Fibroblast of skin of scalp (primary cell): ENCODE data around the gene FGD2.
"Not testable (repeated sequence)": the region's sequence is repeated elsewhere in the genome, so short reads cannot be mapped to it uniquely, and the experiment has no call there.

Experiments
- DNase-seq: peaks from one replicate; pipeline ENCODE4 v3.0.0-alpha.2; 2013

The FGD2 gene

DNA sequence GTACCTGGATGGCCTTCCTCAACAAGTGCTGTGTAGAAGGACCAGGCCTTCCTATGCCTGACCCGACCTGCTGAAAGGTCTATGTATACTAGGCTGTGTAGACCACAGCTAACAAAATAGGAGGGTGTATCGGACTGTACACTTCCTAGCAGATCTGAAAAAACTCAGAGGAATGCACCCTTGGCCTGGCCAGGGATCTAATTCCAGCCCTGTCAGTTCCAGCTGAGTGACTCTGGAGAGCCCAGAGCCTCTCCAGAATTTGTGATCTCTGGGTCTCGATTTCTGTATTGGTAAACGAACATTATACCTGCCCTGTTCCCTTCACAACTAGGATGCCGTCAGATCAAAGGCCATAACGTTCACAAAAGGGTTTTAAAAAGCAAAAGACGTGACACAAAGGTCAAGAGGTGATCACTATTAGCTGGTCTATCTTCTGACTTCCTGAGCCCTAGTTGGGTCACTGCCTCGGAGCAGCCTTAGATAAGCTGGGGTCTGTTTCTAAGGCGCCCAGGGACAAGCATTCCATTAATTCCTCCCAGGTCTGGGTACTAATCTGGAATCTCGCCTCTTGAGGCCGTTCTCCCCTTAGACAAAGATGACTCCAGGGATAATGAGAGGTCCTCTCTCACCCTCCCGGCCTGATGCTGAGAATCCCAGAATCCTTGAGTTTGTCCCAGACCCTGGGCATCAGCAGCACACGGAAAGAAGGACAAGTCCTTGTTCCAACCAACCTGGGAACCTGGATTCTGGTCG lies 33.4 kb upstream of the FGD2 start:
- DNase-seq = no peak

DNA sequence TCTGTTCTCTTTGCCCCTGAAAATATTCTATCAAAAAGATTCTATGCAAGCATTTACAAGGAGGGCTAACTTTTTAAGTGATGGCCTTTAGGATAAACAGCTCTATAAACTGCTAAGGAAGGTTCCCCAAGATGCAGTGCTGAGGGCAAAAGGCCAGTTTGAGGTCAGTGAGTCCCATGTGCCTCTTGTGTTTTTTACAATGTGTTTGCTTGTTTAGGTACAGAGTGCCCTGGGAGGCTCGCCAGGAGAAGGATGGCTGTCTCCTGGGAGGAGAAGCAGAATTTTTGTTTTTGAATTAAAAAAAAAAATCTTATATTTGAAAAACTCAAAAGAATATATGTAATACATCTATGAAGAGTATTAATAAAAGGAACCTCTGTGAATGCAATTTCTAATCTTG lies 32.3 kb upstream of the FGD2 start:
- DNase-seq = no peak

DNA sequence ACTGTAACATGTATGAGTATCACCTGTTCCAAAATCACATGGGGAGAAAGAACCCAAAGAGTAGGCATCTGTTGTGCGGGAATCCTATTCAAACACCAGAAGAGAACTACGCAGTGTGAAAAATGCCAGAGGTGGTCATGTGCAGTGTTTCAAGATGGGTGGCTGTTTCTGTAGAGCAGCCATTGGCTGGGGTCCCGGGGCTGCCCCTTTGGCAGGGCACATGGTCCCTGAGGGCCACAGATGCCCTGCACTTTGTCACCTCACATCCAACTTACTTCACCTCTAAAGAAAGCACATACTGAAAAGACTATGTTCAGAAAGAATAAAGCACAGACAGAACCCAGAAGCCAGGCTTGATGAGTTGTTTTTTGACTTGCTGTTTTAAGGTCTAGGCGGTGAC lies 31.8 kb upstream of the FGD2 start:
- DNase-seq = no peak

DNA sequence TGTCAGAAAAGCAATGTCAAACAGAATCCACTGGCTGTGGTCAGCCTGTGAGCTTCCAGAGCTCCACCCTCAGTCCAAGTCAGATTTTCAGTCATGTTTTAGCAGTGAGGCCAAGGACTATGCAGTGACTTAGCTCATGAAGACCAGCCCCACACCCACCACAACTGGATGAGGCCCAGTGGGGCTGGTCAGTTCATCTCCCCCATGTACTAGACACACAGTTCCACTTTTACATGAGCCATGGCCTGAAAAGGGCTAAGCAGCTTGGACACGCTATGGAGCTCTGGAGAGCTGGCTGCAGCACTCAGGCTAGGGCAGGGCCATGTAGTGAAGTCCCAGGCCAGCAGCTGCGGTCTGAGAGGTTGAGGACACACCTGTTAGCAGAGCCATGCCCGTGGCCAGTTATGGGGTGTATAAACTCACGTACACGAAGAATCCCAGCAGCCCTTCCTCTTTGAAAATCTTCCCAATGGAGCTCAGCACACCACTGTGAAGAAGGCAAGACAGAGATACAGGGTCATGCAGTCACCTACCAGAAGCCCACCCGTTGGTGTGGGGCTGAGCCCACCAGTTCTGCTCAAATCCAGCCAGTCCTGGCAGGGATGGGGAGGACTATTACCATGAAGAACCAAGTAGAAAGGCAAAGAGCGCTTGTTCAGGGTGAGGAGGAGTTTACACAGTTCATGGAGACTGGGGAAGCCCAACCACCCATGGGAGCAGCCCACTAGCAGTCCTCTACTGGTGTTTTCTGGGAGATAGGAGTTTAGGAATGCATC lies 30.0 kb upstream of the FGD2 start:
- no peak for DNase-seq

GRCh38 chr6:36976007-36976264 lies 29.5 kb upstream of the FGD2 start:
- DNase-seq = no peak

DNA sequence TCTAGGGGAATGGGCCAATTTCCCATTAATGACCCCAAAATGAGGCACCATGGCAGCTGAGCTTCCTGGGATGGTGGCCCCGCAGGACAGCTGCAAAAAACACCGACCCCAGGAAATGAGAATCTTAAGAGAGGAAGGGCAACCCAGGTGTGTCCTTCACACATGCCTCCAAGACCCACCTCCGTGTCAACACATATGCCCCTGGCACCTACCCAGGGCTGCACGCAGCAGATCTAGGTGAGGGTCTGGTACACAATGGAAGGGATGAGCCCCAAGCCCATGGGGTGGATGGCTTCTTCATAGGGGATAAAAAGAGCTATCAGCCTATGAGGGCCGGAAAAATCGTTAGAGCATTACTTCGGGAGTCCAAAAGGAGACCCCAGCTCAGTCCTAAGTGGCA lies 28.9 kb upstream of the FGD2 start:
- no peak for DNase-seq

DNA sequence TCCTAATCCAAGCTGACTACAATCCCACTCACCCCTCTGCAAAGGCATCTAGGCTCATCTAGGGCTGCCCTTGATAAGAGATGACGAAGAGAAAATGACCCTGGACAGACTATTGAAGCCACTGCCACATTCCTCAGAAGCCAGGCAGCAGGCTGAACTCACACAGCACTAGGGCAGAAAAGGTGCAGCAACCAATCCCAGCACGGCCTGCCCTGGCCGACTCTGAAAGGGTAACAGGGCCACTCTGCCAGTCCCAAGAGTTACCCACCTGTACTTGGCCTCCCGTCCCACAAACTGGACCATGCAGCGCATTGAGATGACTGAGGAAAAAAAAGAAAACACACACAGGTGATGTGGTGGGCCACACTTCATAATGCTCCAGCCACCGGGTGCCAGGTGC lies 28.5 kb upstream of the FGD2 start:
- no peak for DNase-seq

- peak; percentile 9 for DNase-seq
These were observed 27.9 kb upstream of the FGD2 start for GRCh38 chr6:36977470-36977941.

DNA sequence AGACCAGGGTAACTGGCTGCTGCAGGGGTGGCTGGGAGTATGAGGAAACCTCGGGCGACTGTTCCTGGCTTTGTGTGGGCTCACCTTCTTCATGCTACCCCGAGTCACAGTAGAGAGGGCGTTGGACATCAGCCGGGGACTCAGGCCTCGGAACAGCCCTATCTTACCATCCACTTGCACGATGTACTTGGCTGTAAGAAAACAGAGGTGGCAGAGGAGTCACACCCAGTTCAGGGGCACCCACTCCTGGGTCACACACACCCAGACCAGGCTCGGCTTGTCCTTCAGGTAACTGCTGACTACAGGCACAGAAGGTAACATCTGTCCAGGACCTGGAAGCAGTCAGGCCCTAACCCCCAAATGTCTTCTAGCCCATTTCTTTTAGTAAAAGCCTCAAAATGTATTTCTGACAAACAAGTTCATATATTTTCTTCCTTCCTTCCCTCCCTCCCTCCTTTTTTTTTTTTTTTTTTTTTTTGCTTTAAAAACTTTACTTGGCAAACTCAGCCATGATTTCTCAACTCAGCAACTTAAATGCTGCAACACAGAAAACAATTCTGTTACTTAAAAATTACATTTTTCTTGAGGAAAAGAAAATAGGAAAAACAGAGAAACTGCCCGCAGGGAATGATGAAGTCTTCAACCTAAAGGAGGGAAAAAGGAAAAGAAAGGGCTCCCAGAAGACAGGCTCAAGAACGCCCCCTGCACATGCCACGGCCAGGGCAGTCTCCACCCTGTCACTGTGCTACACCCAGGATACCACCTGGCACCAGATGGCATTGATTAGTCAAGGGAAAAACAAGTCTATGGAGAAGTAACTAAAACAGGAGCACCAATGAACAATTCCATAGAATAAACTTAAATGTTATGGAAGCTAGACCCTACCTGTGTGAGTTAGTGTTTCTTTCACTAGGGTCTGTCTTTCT lies 26.8 kb upstream of the FGD2 start:
- DNase-seq = no peak

GRCh38 chr6:36979347-36979742 lies 26.1 kb upstream of the FGD2 start:
- peak; percentile 65 for DNase-seq

DNA sequence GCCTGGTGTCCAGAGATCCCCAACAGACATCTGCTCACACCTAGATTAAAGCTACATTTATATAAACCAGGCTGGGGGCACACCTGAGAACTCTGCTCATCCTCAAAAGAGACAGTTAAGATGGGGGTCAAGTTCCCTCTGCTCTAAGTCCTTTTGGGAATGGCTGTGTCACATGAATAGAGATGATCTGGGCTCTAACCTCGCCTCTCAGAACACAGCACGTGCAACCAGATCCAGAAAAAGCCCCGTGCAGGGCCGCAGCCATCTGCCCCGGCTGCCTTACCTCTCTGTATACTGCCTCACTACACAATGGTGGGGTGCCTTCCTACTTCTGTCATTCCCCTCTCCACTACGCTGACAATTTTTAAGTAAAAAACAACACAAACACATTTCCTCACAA lies 25.3 kb upstream of the FGD2 start:
- no peak for DNase-seq

DNA sequence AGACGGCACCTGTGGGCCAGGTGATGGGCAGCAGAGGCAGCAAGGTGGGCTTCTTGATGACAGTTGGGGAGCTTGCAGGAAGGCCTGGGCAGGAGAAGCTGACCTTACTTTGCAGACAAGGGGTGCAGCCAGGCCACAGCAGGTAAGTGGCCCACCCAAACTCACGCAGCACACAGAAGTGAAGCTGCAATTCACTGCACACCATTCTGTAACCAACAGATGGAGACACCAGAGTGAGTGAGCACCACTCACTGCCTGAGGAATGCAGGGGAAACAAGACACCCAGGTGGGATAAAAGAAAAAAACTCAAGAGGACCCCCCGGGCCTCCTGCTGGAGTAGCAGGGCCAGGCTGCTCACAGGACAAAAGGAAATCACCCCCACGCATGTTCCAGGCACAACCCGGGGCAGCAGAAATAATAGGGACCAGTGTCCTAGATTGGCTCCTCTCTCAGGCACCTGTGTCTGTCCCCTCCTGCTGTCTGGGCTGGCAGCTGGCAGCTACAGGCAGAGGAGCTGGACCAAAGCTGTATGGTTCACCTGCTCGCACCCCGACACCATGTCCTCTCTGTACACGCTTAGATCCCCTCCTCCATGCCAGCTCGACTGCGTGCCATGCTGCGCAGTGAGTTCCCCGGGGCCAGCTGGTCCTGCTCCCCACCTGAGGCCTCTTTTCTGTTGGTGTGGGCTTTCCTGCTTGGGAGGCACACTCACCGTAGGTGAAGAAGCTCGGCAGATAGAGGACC lies 24.4 kb upstream of the FGD2 start:
- no peak for DNase-seq

DNA sequence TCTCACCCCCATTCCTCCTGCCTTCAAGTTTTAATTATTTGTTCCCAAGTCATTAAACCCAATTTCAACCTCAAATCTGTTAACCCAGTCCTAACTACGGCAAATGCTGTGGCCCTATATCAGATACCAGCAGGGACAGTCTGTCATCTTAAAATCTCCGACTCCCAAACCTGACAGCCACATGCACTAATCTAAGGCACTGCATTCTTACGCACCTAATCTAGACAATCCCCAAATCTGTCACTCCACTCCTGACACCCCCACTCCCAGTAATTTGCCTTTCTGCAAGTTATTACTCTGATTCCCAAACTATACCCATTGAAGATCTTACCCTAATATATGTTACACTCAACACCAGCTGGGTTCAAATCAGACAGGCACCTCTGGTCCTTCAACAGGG lies 21.9 kb upstream of the FGD2 start:
- no peak for DNase-seq

DNA sequence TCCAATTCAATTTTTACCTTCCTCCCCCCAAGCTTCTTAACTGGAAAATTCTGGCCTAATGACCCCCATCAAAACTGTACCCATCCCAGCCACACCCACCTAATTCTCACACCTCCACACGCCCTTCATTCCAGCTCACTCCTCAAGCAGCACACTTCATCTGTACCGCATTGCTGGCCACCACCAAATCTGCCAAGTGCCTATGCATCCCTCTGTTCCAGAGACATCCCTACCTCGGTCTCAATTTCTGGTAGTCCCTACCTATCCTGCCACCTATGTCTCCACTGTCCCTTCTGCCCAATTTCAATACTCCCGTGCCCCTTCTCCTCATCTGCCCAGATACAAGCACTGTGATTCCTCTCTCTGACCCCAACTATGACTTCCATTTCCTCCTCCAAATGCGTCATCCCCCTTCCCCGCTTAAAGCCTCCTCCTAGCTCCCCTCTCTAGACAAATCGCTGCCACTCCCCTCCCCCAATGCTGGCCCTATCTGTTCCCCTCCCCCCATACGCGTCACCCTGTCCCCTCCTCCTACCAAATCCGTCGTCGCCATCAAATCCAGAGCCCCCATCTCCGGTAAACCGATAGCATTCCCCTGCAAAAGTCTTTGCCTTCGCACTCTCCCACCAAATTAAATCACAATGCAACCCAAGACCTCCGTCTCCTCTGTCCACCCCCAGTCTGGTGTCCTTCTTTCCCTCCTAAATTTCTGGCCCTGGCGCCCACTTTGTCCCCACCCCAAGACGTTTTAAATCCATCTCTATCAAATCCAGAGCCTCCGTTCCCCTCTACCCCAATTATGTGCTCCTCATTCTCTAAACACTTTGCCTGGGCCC lies 20.7 kb upstream of the FGD2 start:
- DNase-seq = peak; percentile 77

- DNase-seq = no peak
These were observed 20.0 kb upstream of the FGD2 start for GRCh38 chr6:36985417-36985807.

- peak; percentile 93 for DNase-seq
These were observed 19.4 kb upstream of the FGD2 start, which contains the start of gene MTCH1 for GRCh38 chr6:36985808-36986703. Gene MTCH1, minus strand, starts transcription at chr6:36986196. Its CDS starts 23 bp downstream, at chr6:36986173.

- no peak for DNase-seq
These were observed 18.8 kb upstream of the FGD2 start for GRCh38 chr6:36986704-36987047.

- DNase-seq = no peak
These were observed 16.2 kb upstream of the FGD2 start for GRCh38 chr6:36989264-36989663.

DNA sequence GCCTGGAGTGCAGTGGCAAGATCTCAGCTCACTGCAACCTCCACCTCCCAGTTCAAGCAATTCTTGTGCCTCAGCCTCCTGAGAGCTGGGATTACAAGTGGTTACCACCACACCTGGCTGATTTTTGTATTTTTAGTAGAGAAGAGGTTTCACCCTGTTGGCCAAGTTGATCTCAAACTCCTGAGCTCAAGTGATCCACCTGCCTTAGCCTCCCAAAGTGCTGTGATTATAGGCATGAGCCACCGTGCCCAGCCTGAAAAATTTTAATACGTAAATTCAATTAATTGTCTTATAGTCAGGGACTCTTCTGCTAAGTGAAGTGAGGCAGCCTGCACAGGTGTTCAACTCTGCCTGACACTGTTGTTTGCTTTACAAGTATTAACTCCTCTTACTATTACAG lies 15.1 kb upstream of the FGD2 start:
- DNase-seq = not testable (repeated sequence)
